NCI-H82 treated with DMSO at 0.1 percent for 48 hours (cell line): ENCODE results near the gene PDIA5.

Source experiments
- DNase-seq: peaks from one replicate; lab custom pipeline; 2025; ENCODE audit not compliant: unreplicated experiment; lab: John Stamatoyannopoulos, UW

The PDIA5 gene

GRCh38 chr3:123039178-123039577, 27.6 kb upstream of the PDIA5 start:
- DNase-seq = no peak

- DNase-seq = no peak
These were observed 24.4 kb upstream of the PDIA5 start for GRCh38 chr3:123042413-123042812.

- no peak for DNase-seq
These were observed 21.7 kb upstream of the PDIA5 start for GRCh38 chr3:123044981-123045763.

GRCh38 chr3:123046262-123047061, 20.4 kb upstream of the PDIA5 start:
- DNase-seq = no peak

GRCh38 chr3:123047062-123047319, 19.8 kb upstream of the PDIA5 start:
- no peak for DNase-seq

- peak; percentile 68 for DNase-seq
These were observed 18.2 kb upstream of the PDIA5 start for GRCh38 chr3:123048480-123049237.

- no peak for DNase-seq
These were observed 16.2 kb upstream of the PDIA5 start for GRCh38 chr3:123050666-123051065.

- DNase-seq = peak; percentile 50
These were observed 13.7 kb upstream of the PDIA5 start for GRCh38 chr3:123053107-123053506.

GRCh38 chr3:123054109-123054778, 12.6 kb upstream of the PDIA5 start:
- DNase-seq = no peak

GRCh38 chr3:123054931-123055330, 11.9 kb upstream of the PDIA5 start:
- no peak for DNase-seq

GRCh38 chr3:123055352-123055751, 11.5 kb upstream of the PDIA5 start:
- no peak for DNase-seq

GRCh38 chr3:123058505-123058904, 8.3 kb upstream of the PDIA5 start:
- no peak for DNase-seq

- no peak for DNase-seq
These were observed 6.8 kb upstream of the PDIA5 start for GRCh38 chr3:123060054-123060453.

- DNase-seq = no peak
These were observed 5.0 kb upstream of the PDIA5 start for GRCh38 chr3:123061856-123062255.

- no peak for DNase-seq
These were observed 3.8 kb upstream of the PDIA5 start for GRCh38 chr3:123063034-123063433.

GRCh38 chr3:123064506-123064905, 2.3 kb upstream of the PDIA5 start:
- no peak for DNase-seq

- DNase-seq = no peak
These were observed 1.9 kb upstream of the PDIA5 start for GRCh38 chr3:123064914-123065313.

GRCh38 chr3:123066599-123066895, 278 bp upstream of the PDIA5 start:
- DNase-seq = no peak

- peak; percentile 65 for DNase-seq
These were observed 1.1 kb downstream of the PDIA5 start for GRCh38 chr3:123067689-123068600.

GRCh38 chr3:123068601-123069381, 2.0 kb downstream of the PDIA5 start:
- DNase-seq = peak; percentile 30
